ENCODE data around the gene PGBD1. TPM values are rescaled to one million over a fixed set of nuclear protein-coding genes. Genes with fewer than 3 reads are reported as not detected.

The PGBD1 gene
- total RNA-seq, 2 experiments from 2014 or later = 3.6 to 4.0 TPM

DNA sequence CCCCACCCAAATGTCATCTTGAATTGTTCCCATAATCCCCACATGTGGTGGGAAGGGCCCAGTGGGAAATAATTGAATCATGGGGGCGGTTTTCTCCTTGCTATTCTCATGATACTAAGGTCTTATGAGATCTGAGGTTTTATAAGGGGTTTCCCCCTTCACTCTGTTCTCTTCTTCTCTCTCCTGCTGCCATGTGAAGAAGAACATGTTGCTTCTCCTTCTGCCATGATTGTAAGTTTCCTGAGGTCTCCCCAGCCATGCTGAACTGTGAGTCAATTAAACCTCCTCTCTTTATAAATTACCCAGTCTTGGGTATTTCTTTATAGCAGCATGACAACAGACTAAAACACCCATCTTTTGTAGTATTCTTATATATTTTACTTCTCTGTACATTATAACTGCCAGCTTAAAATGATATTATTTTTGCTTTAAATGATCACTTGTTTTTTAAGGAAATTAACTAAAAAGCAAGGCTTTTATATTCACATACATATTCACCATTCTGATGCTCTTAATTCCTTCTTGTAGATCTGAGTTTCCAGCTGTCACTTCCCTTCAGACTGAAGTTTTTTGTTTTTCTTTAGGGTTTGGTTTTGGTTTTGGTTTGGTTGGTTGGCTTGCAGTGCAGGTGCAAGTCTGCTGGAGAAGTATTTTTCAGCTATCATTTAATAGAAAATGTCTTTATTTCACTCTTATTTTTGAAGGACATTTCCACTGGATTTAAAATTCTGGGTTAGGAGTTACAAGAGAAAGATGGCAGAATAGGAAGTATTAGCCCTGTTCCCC, 59.1 kb downstream of the PGBD1 start:
- POLR2A ChIA-PET = no interaction called here
- Mint-ChIP-seq H3K9me3 (ENCODE audit: insufficient read depth) (peaks cover 20% of the 10 kb centered on the region), H3K36me3 (ENCODE audit: low read depth) (peaks cover 12% of the 10 kb centered on the region)

GRCh38 chr6:28343898-28344677, 62.7 kb downstream of the PGBD1 start:
- CTCF ChIA-PET = interaction anchor here (2.0 kb wide), 1 partner anchor 12 kb away, joined by 5 read pairs; no protein-coding TSS in a partner anchor
- Mint-ChIP-seq H3K27ac (no peak overlapping the region), H3K36me3 (ENCODE audit: low read depth) (peaks cover 12% of the 10 kb centered on the region), H3K9me3 (ENCODE audit: insufficient read depth) (peaks cover 20% of the 10 kb centered on the region), H3K4me3 (no peak overlapping the region), H3K27me3 (ENCODE audit: low read depth) (peaks cover 29% of the 10 kb centered on the region), H3K4me1 (ENCODE audit: low read depth) (peaks cover 4% of the 10 kb centered on the region)
- ATAC-seq (no peak), DNase-seq (no peak)
- POLR2A ChIA-PET = no interaction called here

More for the DNA sequence above, 59.1 kb downstream of the PGBD1 start:
- Mint-ChIP-seq H3K4me3 (no peak overlapping the region), H3K27me3 (ENCODE audit: low read depth) (peaks cover 11% of the 10 kb centered on the region), H3K27ac (no peak overlapping the region), H3K4me1 (ENCODE audit: low read depth) (peaks cover 4% of the 10 kb centered on the region)
- CTCF ChIA-PET = interaction anchor here (1.1 kb wide), 1 partner anchor 15 kb away, joined by 3 read pairs; no protein-coding TSS in a partner anchor
- DNase-seq (no peak), ATAC-seq (no peak)

- ChIA-PET CTCF (interaction anchor here (2.0 kb wide), 1 partner anchor 11 kb away, joined by 5 read pairs; no protein-coding TSS in a partner anchor), POLR2A (no interaction called here)
- no peak for DNase-seq
- H3K4me1 Mint-ChIP-seq (ENCODE audit: low read depth) = peaks cover 9% of the 10 kb centered on the region
- H3K27ac Mint-ChIP-seq = no peak overlapping the region
- H3K36me3 Mint-ChIP-seq (ENCODE audit: low read depth) = peaks cover 5% of the 10 kb centered on the region
- no peak overlapping the region for H3K4me3 Mint-ChIP-seq
- H3K27me3 Mint-ChIP-seq (ENCODE audit: low read depth) = peaks cover 29% of the 10 kb centered on the region
- peaks cover 13% of the 10 kb centered on the region for H3K9me3 Mint-ChIP-seq (ENCODE audit: insufficient read depth)
- ATAC-seq = no peak
Measured at GRCh38 chr6:28345201-28345600, 63.8 kb downstream of the PGBD1 start.

DNA sequence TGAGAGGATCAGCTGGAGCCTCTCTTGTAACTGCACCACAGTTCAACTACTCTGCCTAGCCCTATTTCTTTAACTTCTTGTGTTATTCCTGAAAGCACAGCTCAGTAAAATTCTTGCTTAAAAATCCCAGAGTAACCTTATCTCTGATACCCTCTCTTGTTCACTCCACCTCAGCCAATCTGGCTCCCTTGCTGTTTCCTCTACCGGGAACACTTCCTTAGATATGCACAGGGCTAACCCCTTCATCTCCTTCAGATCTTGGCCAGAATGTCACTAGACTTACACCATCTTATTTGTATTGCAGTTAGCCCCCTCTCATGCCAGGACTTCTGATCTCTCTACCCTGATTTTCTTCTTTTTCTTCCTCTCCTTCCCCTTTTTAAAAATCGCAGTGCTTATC, 65.7 kb downstream of the PGBD1 start:
- CTCF ChIA-PET = interaction anchor here (1.4 to 2.3 kb wide), 2 partner anchors 9 to 64 kb away, joined by 3 to 10 read pairs; no protein-coding TSS in a partner anchor

DNA sequence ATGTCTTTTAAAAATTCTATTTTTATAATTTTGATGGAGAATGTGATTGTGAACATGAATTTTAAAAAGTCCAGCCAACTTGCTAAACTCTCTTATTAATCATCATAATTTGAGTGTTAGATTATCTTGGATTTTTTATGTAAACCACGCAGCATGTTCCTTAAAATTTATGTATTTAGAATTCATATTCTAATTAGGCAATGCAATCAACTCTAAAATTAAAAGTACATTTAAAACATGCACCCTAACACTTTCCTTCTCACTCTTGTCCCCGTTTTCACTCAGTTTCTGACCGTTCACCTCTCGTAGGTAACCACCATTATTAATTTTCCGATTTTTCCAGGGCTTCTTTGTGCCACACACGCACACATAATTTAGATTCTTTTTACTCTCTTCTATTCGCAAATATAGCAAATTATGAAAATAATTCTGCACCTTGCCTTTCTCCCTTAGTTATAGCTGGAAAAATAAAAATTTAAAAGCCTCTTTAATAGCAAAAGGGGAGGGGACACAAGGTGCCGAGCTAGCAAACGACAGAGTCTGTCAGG, 68.0 kb downstream of the PGBD1 start:
- Mint-ChIP-seq H3K27ac (peak overlapping the region; percentile 95), H3K4me3 (peak overlapping the region; percentile 94), H3K27me3 (ENCODE audit: low read depth) (peaks cover 23% of the 10 kb centered on the region), H3K9me3 (ENCODE audit: insufficient read depth) (peaks cover 6% of the 10 kb centered on the region), H3K4me1 (ENCODE audit: low read depth) (peaks cover 27% of the 10 kb centered on the region), H3K36me3 (ENCODE audit: low read depth) (peaks cover 17% of the 10 kb centered on the region)
- CTCF ChIA-PET = interaction anchor here (1.0 to 1.5 kb wide), 2 partner anchors 82 to 193 kb away, joined by 3 to 6 read pairs; partner anchors contain the start of gene ZSCAN26
- POLR2A ChIA-PET = interaction anchor here (0.6 to 1.2 kb wide), 5 partner anchors 13 to 476 kb away, joined by 3 to 4 read pairs (median 3); partner anchors contain the start of genes ZSCAN26 and ZSCAN31
- ATAC-seq (no peak), DNase-seq (no peak)

More for the DNA sequence above, 65.7 kb downstream of the PGBD1 start:
- H3K27ac Mint-ChIP-seq = no peak overlapping the region
- POLR2A ChIA-PET = no interaction called here
- peaks cover 8% of the 10 kb centered on the region for H3K9me3 Mint-ChIP-seq (ENCODE audit: insufficient read depth)
- ATAC-seq = no peak
- no peak for DNase-seq
- peaks cover 21% of the 10 kb centered on the region for H3K4me1 Mint-ChIP-seq (ENCODE audit: low read depth)
- H3K36me3 Mint-ChIP-seq (ENCODE audit: low read depth) = peaks cover 5% of the 10 kb centered on the region
- H3K4me3 Mint-ChIP-seq = no peak overlapping the region
- H3K27me3 Mint-ChIP-seq (ENCODE audit: low read depth) = peaks cover 29% of the 10 kb centered on the region

GRCh38 chr6:28349892-28350737, 68.7 kb downstream of the PGBD1 start, which contains the start of gene ZKSCAN3:
Gene ZKSCAN3 (plus strand): TSS chr6:28349947. CDS start chr6:28359587, 9,640 bp downstream.
- DNase-seq (peak; percentile 94), ATAC-seq (peak; percentile 100)
- Mint-ChIP-seq H3K4me1 (ENCODE audit: low read depth) (peaks cover 27% of the 10 kb centered on the region), H3K9me3 (ENCODE audit: insufficient read depth) (peaks cover 6% of the 10 kb centered on the region), H3K27ac (peak within 1 kb of the TSS; percentile 95), H3K4me3 (peak within 1 kb of the TSS; percentile 94), H3K36me3 (ENCODE audit: low read depth) (peaks cover 20% of the 10 kb centered on the region), H3K27me3 (ENCODE audit: low read depth) (peaks cover 22% of the 10 kb centered on the region)
- ChIA-PET POLR2A (interaction anchor here (0.6 to 1.6 kb wide), 7 partner anchors 14 to 477 kb away, joined by 3 to 5 read pairs (median 3); partner anchors contain the start of genes ZSCAN26 and ZSCAN31), CTCF (interaction anchor here (1.0 to 1.5 kb wide), 3 partner anchors 14 to 192 kb away, joined by 3 to 6 read pairs (median 5); partner anchors contain the start of genes ZSCAN26 and ZSCAN31)

DNA sequence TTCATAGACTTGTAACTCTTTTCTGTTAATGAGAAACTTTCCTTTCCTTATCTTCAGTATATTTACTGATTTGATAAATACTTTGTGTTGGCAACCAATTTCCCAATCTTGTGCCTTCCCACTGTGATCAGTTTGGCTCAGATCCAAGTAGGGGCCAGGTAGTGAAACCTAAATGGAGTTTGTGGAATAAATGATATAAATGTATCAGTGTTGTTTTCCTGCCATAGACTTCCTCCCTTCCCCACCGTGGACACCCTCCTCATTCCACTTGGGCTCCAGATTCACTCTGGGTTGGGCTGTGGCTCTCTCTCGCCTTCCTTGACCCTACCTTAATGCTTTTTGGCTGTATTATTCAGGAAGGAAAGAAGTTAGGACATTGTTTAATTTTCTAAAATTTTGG, 69.7 kb downstream of the PGBD1 start:
- POLR2A ChIA-PET = interaction anchor here (1.0 to 1.6 kb wide), 2 partner anchors 214 to 458 kb away, joined by 3 to 5 read pairs; a partner anchor contains a TSS

GRCh38 chr6:28351493-28351925, 70.1 kb downstream of the PGBD1 start:
- H3K4me1 Mint-ChIP-seq (ENCODE audit: low read depth) = peaks cover 40% of the 10 kb centered on the region
- no peak for DNase-seq
- POLR2A ChIA-PET = interaction anchor here (1.6 kb wide), 1 partner anchor 215 kb away, joined by 5 read pairs; no protein-coding TSS in a partner anchor

More for the DNA sequence above, 69.7 kb downstream of the PGBD1 start:
- Mint-ChIP-seq H3K4me1 (ENCODE audit: low read depth) (peaks cover 36% of the 10 kb centered on the region), H3K36me3 (ENCODE audit: low read depth) (peaks cover 20% of the 10 kb centered on the region), H3K27ac (no peak overlapping the region), H3K4me3 (peak overlapping the region; percentile 94), H3K27me3 (ENCODE audit: low read depth) (peaks cover 13% of the 10 kb centered on the region), H3K9me3 (ENCODE audit: insufficient read depth) (peaks cover 6% of the 10 kb centered on the region)
- CTCF ChIA-PET = interaction anchor here (1.0 to 1.2 kb wide), 2 partner anchors 15 to 83 kb away, joined by 3 to 5 read pairs; partner anchors contain the start of gene ZSCAN31
- no peak for ATAC-seq
- DNase-seq = no peak

More at GRCh38 chr6:28351493-28351925, 70.1 kb downstream of the PGBD1 start:
- peaks cover 12% of the 10 kb centered on the region for H3K27me3 Mint-ChIP-seq (ENCODE audit: low read depth)
- H3K4me3 Mint-ChIP-seq = peak overlapping the region; percentile 24
- no peak overlapping the region for H3K27ac Mint-ChIP-seq
- ATAC-seq = no peak
- H3K9me3 Mint-ChIP-seq (ENCODE audit: insufficient read depth) = peaks cover 6% of the 10 kb centered on the region
- peaks cover 20% of the 10 kb centered on the region for H3K36me3 Mint-ChIP-seq (ENCODE audit: low read depth)
- CTCF ChIA-PET = interaction anchor here (0.9 to 1.2 kb wide), 2 partner anchors 83 to 91 kb away, joined by 3 to 4 read pairs; no protein-coding TSS in a partner anchor
